HepG2 (cell line): Measurements from ENCODE around the gene ZNF792. TPM values are rescaled to one million over a fixed set of nuclear protein-coding genes. Genes with fewer than 3 reads are reported as not detected.
A peak's percentile ranks its signal among the peaks of the same experiment; 100 is the strongest.

ENCODE experiments used
- ARHGAP35 ChIP-seq: sonication (generic); formaldehyde crosslinking; IDR thresholded peaks from 2 replicates; pipeline ENCODE4 v1.9.0; 2022; ENCODE audit warnings: mild to moderate bottlenecking, inconsistent platforms, moderate library complexity, missing genetic modification reagents, borderline replicate concordance
- ATRX ChIP-seq: sonication (generic); formaldehyde crosslinking; IDR thresholded peaks from 2 replicates; pipeline ENCODE4 v1.4.0; 2020; ENCODE audit warnings: missing genetic modification reagents, borderline replicate concordance
- BCL6 ChIP-seq: IDR thresholded peaks from 2 replicates; pipeline ENCODE4 v1.6.1; 2016; ENCODE audit warnings: missing genetic modification reagents, missing compliant biosample characterization
- CBFB ChIP-seq: sonication (generic); formaldehyde crosslinking; IDR thresholded peaks from 2 replicates; pipeline ENCODE4 v1.4.0; 2020; ENCODE audit warnings: missing genetic modification reagents
- CC2D1A ChIP-seq: sonication (generic); formaldehyde crosslinking; IDR thresholded peaks from 2 replicates; pipeline ENCODE4 v1.8.1; 2023; ENCODE audit warnings: mild to moderate bottlenecking, missing genetic modification reagents
- CHCHD3 ChIP-seq: sonication (generic); formaldehyde crosslinking; IDR thresholded peaks from 2 replicates; pipeline ENCODE4 v1.8.0; 2022; ENCODE audit warnings: mild to moderate bottlenecking, missing genetic modification reagents, moderate library complexity
- DDIT3 ChIP-seq: sonication (generic); formaldehyde crosslinking; IDR thresholded peaks from 2 replicates; pipeline ENCODE4 v1.4.0; 2020; ENCODE audit warnings: mild to moderate bottlenecking, missing genetic modification reagents
- DMAP1 ChIP-seq: IDR thresholded peaks from 2 replicates; pipeline ENCODE4 v1.6.1; 2016
- FOXO1 ChIP-seq: sonication (generic); formaldehyde crosslinking; IDR thresholded peaks from 2 replicates; pipeline ENCODE4 v1.4.0; 2020; ENCODE audit warnings: missing genetic modification reagents
- HOXA5 ChIP-seq: sonication (generic); formaldehyde crosslinking; IDR thresholded peaks from 2 replicates; pipeline ENCODE4 v1.4.0; 2020; ENCODE audit warnings: missing genetic modification reagents
- KDM1A ChIP-seq: IDR thresholded peaks from 2 replicates; pipeline ENCODE4 v1.6.1; 2016; ENCODE audit warnings: missing compliant biosample characterization
- KDM3A ChIP-seq: IDR thresholded peaks from 2 replicates; pipeline ENCODE4 v1.6.1; 2018; ENCODE audit warnings: low read depth, missing compliant biosample characterization
- NCOA2 ChIP-seq: sonication (generic); formaldehyde crosslinking; IDR thresholded peaks from 2 replicates; pipeline ENCODE4 v1.8.0; 2022; ENCODE audit warnings: inconsistent platforms
- PRMT3 ChIP-seq: sonication (generic); formaldehyde crosslinking; IDR thresholded peaks from 2 replicates; pipeline ENCODE4 v1.8.1; 2022; ENCODE audit warnings: low read depth, mild to moderate bottlenecking, moderate library complexity, missing genetic modification reagents, borderline replicate concordance
- SRY ChIP-seq: sonication (generic); formaldehyde crosslinking; IDR thresholded peaks from 2 replicates; pipeline ENCODE4 v1.8.0; 2022; ENCODE audit warnings: mild to moderate bottlenecking, missing genetic modification reagents
- TBP ChIP-seq: sonication (generic); formaldehyde crosslinking; IDR thresholded peaks from 2 replicates; pipeline ENCODE4 v1.5.0; 2020; ENCODE audit warnings: missing genetic modification reagents
- U2AF2 ChIP-seq: fragments of 200-400 bp; formaldehyde crosslinking; IDR thresholded peaks from 2 replicates; pipeline ENCODE4 v1.6.1; 2017; ENCODE audit warnings: low read depth, mild to moderate bottlenecking, low read length
- WIZ ChIP-seq: sonication (generic); formaldehyde crosslinking; IDR thresholded peaks from 2 replicates; pipeline ENCODE4 v1.5.1; 2020; ENCODE audit warnings: mild to moderate bottlenecking, missing genetic modification reagents
- ZNF12 ChIP-seq: sonication (generic); formaldehyde crosslinking; IDR thresholded peaks from 2 replicates; pipeline ENCODE4 v1.5.0; 2020; ENCODE audit warnings: missing genetic modification reagents
- ZNF263 ChIP-seq: sonication (generic); formaldehyde crosslinking; IDR thresholded peaks from 2 replicates; pipeline ENCODE4 v1.4.0; 2020; ENCODE audit warnings: missing genetic modification reagents
- ZNF563 ChIP-seq: sonication (generic); formaldehyde crosslinking; IDR thresholded peaks from 2 replicates; pipeline ENCODE4 v1.8.0; 2022; ENCODE audit warnings: mild to moderate bottlenecking, moderate library complexity, missing genetic modification reagents
- ZNF775 ChIP-seq: sonication (generic); formaldehyde crosslinking; IDR thresholded peaks from 2 replicates; pipeline ENCODE4 v1.4.0; 2020; ENCODE audit warnings: missing genetic modification reagents, mild to moderate bottlenecking, moderate library complexity, borderline replicate concordance
- ZSCAN5A ChIP-seq: sonication (generic); formaldehyde crosslinking; IDR thresholded peaks from 2 replicates; pipeline ENCODE4 v1.8.0; 2022; ENCODE audit warnings: mild to moderate bottlenecking, missing genetic modification reagents, borderline replicate concordance
- ZSCAN9 ChIP-seq: IDR thresholded peaks from 2 replicates; pipeline ENCODE4 v1.6.1; 2016; ENCODE audit warnings: borderline replicate concordance
- polyA plus RNA-seq, 8 experiments: library from polyadenylated mRNA; depleted of rRNA in 3 of 8; stranded (reverse) in 7 of 8; unstranded in 1 of 8; fragments of >200 nt; fragmentation: Illumina TruSeq in 4 of 8; extraction: Trizol in 4 of 8; gene quantifications; 2 replicates each; pipeline versions ENCODE4 v1.2.1 to v1.2.3, GENCODE V29; 2011 to 2016; ENCODE audit warnings: low read depth in 4 of 8, missing spikeins in 1 of 8, mixed read lengths in 1 of 8; ENCODE audit not compliant: insufficient read depth in 1 of 8
- total RNA-seq, 5 experiments: library from RNA; depleted of rRNA; stranded (reverse); fragments of >200 nt; fragmentation: Illumina TruSeq; extraction: Trizol; gene quantifications; 2 replicates each; pipeline ENCODE4 v1.2.3, GENCODE V29; 2016; ENCODE audit warnings: low read depth in 1 of 5
- TF ChIP-seq, protein P1 (sequence below): sonication (generic); formaldehyde crosslinking; IDR thresholded peaks from 2 replicates; pipeline ENCODE4 v1.8.1; 2023; ENCODE audit warnings: missing genetic modification reagents, inconsistent platforms, borderline replicate concordance
- TF ChIP-seq, protein P2 (sequence below): sonication (generic); formaldehyde crosslinking; IDR thresholded peaks from 2 replicates; pipeline ENCODE4 v1.5.1; 2020; ENCODE audit warnings: mild to moderate bottlenecking, moderate library complexity, missing genetic modification reagents
- TF ChIP-seq, protein P3 (sequence below): sonication (generic); formaldehyde crosslinking; IDR thresholded peaks from 2 replicates; pipeline ENCODE4 v1.8.0; 2023; ENCODE audit warnings: mild to moderate bottlenecking, missing genetic modification reagents

The ZNF792 gene
- total and polyA plus RNA-seq, 2 of the 13 experiments (the other 11 are each of a cell fraction or from before 2014, with no cell fraction given): 5.5 to 11.5 TPM

GRCh38 chr19:34926685-34927375 is 37.2 kb downstream of the ZNF792 start, which contains the start of gene ZNF30 (continued):
- TF ChIP-seq ARHGAP35: no peak
- no peak for TF ChIP-seq TBP
- no peak; the same call in 1 of the 2 replicates for TF ChIP-seq DMAP1 (CRISPR knock-in tag)
- peak; percentile 47; the same call in 1 of the 2 replicates for TF ChIP-seq FOXO1 (CRISPR knock-in tag)
- TF ChIP-seq BCL6 (CRISPR knock-in tag): 0 out of 2 replicates have a peak, but pooled peaks have one; percentile 41
- TF ChIP-seq ZSCAN9: peak; percentile 78; the same call in 1 of the 2 replicates
- TF ChIP-seq ZNF12: no peak
- TF ChIP-seq CHCHD3 (CRISPR knock-in tag): 0 out of 2 replicates have a peak, but pooled peaks have one; percentile 51
- TF ChIP-seq KDM3A (CRISPR knock-in tag): peak; percentile 49; the same call in 1 of the 2 replicates
- TF ChIP-seq ZNF263 (CRISPR knock-in tag): peak; percentile 59
- TF ChIP-seq, protein P1, sequence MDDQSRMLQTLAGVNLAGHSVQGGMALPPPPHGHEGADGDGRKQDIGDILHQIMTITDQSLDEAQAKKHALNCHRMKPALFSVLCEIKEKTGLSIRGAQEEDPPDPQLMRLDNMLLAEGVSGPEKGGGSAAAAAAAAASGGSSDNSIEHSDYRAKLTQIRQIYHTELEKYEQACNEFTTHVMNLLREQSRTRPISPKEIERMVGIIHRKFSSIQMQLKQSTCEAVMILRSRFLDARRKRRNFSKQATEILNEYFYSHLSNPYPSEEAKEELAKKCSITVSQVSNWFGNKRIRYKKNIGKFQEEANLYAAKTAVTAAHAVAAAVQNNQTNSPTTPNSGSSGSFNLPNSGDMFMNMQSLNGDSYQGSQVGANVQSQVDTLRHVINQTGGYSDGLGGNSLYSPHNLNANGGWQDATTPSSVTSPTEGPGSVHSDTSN: no peak
- TF ChIP-seq, protein P2, sequence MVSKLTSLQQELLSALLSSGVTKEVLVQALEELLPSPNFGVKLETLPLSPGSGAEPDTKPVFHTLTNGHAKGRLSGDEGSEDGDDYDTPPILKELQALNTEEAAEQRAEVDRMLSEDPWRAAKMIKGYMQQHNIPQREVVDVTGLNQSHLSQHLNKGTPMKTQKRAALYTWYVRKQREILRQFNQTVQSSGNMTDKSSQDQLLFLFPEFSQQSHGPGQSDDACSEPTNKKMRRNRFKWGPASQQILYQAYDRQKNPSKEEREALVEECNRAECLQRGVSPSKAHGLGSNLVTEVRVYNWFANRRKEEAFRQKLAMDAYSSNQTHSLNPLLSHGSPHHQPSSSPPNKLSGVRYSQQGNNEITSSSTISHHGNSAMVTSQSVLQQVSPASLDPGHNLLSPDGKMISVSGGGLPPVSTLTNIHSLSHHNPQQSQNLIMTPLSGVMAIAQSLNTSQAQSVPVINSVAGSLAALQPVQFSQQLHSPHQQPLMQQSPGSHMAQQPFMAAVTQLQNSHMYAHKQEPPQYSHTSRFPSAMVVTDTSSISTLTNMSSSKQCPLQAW (CRISPR knock-in tag): peak; percentile 45; the same call in 1 of the 2 replicates
- no peak for TF ChIP-seq PRMT3 (CRISPR knock-in tag)
- TF ChIP-seq ZNF563 (CRISPR knock-in tag): peak; percentile 90
- no peak for TF ChIP-seq DDIT3
- peak; percentile 54; the same call in 1 of the 2 replicates for TF ChIP-seq HOXA5 (CRISPR knock-in tag)
- no peak for TF ChIP-seq CBFB (CRISPR knock-in tag)
- no peak for TF ChIP-seq KDM1A (CRISPR knock-in tag)
- peak; percentile 81; the same call in 1 of the 2 replicates for TF ChIP-seq SRY (CRISPR knock-in tag)
- peak; percentile 21; the same call in 1 of the 2 replicates for TF ChIP-seq NCOA2 (CRISPR knock-in tag)
- TF ChIP-seq, protein P3, sequence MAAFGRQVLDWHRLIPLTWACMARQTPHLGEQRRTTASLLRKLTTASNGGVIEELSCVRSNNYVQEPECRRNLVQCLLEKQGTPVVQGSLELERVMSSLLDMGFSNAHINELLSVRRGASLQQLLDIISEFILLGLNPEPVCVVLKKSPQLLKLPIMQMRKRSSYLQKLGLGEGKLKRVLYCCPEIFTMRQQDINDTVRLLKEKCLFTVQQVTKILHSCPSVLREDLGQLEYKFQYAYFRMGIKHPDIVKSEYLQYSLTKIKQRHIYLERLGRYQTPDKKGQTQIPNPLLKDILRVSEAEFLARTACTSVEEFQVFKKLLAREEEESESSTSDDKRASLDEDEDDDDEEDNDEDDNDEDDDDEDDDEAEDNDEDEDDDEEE (CRISPR knock-in tag): peak; percentile 90
- TF ChIP-seq ZSCAN5A: no peak
- TF ChIP-seq CC2D1A (CRISPR knock-in tag): no peak
- no peak for TF ChIP-seq ZNF775 (CRISPR knock-in tag)
- no peak for TF ChIP-seq WIZ
- TF ChIP-seq ATRX (CRISPR knock-in tag): no peak
- TF ChIP-seq U2AF2: no peak
